ENCODE measurements around the gene ADGRA1.

The ADGRA1 gene

DNA sequence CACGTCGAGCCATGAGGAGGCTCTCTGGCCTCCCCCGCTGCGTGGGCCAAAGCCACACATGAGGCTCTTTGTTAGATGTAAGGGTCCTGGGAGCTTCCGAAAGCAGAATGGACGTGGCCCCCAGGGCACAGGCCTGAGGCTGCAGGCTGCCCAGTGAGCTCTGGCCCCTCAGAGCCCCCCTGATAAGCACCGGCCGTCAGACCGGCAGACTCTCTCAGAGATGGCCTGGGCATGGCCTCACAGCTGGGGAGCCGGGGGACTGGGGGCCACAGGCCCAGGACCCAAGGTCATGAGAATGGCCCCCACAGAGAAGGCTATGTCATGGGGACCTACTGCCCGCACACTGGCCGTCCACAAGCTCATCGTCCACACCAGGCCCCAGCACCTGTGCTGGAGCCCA lies 31.7 kb upstream of the ADGRA1 start:
- no peak for DNase-seq (ENCODE audit: low read depth)

DNA sequence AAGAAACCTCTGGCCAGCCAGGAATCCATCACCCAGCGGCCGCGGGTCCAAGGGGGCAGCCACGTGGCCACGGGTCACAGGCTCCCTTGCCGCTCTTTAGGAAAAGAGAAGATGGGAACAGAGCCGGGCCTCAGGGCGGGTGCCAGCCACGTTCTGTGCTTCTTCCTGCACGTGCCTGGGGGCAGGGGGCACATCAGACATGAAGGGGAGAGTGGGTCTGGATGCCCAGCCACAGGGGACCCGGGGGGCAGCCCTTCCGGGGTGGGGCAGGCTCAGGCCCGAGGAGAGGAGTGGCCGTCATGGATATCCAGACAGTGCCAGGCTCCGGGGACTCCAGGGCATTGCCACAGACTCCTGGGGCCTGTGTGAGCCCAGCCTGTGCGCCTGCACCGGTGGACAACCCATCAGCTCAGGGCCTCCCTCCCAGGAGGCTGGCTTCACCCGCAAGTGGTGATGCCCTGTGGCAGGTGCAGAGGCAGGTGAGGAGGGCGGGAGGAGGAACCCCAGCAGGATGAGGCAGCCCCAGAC lies 31.0 kb upstream of the ADGRA1 start:
- no peak for DNase-seq (ENCODE audit: low read depth)

DNA sequence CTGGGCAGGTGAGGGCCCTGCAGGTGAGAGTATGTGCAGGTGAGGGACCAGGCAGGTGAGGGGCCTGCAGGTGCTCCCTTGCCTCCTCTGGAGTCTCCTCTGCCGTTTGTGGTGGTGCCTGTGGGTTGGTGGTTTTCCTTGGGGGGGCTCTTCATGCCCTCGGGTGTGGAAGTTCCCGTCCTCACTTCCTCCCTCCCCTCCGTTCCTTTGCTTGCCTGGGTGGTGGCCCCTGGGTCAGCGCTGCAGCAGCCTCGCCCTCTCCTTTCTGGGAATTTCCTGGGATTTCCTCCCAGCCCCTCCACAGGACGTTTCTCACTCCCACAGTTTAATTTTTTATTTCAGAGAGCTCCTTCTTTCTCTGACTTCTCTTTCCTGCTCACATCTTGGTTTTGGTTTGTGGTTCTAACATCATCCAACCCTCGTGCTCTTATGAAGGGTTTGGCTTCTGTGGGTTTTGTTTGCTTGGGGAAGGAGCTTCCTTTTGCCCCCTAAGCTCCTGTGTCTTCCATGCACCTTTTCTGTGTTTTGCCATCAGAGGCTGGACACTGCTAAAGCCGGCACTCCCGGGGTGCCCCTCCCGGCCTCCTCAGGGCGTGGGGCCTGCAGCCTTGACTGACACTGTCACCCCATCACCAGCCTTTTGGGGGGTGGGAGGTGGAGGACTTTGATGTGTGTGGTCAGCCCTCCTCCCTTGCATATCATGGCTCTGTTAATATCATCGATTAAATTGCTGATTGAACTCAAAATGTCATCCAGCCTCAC lies 29.2 kb upstream of the ADGRA1 start:
- no peak for DNase-seq (ENCODE audit: low read depth)

DNA sequence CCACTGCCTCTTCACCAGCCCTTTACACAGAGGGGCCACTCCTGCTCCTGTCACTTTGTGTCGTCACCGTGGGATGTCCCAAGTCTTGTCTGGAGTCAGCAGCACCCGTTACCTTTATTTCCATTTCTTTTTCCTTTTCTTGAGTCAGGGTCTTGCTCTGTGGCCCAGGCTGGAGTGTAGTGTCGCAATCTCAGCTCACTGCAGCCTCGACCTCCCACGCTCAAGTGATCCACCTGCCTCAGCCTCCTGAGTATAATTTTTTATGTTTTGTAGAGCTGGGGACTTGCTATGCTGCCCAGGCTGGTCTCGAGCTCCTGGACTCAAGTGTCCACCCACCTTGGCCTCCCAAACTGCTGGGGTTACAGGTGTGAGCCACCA lies 28.6 kb upstream of the ADGRA1 start:
- no peak for DNase-seq (ENCODE audit: low read depth)

DNA sequence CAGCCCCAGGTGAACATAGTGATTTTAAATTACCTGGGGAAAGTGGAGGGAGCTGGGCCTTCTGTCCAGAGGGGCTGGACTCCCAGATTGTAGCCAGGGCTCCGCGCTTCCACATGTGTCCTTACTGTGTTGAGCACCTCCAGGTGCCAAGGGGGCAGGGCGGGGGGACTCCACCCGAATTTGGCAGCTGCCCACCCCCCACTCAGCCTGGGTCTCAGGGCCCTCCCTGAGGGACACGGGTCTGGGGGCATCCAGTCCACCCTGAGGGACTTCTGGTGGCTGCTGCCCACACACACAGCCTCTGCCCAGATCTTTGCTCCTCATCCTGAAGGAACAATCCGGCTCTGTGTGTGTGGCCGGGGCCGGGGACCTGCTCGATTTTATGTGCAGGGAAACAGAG lies 28.2 kb upstream of the ADGRA1 start:
- no peak for DNase-seq (ENCODE audit: low read depth)

DNA sequence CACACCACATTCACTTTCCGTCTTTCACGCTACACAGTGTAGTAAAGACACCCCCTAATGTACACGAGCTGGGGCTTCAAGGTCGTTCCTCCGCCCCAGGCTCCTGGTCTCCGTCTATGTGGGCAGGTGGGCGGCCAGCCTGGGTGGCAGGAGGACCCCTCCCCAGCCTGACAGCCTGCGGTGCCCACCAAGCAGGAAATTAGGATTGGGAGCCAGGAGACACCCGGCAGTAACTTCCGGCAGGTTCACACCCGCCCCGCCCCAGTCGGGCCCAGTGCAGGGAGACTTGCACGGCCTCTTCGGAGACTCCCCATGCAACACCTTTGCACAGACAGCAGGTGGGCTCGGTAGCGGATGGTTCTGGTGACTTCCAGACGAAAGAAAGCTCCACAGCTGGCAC lies 27.7 kb upstream of the ADGRA1 start:
- no peak for DNase-seq (ENCODE audit: low read depth)

DNA sequence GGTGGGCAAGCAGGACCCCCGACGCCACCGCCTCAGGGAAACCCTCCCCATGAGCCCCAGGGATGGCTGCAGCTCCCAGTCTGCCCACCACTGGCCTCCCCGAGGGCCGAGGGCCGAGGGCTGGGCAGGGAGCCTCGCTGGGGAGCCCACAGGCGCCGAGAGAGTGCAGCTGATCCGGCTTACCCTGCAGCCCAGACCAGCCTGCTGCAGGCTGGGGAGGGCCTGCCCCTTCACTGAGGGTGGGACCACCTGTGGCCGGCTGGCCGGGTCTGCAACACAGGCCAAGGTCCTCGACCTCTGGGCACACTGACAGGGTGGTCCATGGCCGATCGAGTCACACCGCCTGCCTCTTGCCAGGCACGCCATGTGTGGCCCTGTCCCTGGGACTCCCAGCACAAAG lies 27.3 kb upstream of the ADGRA1 start:
- no peak for DNase-seq (ENCODE audit: low read depth)

DNA sequence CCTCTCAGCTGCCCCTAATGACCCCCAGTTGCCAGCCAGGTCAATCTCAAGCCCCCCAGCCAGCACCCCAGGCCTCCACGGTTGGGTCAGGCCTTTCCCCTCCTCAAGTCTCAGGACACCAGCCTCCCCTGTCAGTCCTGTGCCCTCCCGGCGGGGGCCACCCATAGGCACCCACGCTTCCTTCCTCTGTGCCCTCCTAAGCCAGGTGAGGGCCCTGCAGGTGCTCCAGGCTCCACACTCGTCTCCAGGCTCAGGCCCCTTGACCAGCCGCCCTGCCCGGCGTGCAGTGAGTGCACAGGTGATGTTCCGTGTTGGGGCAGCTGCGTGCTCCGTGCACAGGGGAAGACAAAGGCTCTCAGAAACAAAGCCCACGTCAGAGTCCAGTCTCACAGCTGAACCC lies 26.8 kb upstream of the ADGRA1 start:
- no peak for DNase-seq (ENCODE audit: low read depth)

DNA sequence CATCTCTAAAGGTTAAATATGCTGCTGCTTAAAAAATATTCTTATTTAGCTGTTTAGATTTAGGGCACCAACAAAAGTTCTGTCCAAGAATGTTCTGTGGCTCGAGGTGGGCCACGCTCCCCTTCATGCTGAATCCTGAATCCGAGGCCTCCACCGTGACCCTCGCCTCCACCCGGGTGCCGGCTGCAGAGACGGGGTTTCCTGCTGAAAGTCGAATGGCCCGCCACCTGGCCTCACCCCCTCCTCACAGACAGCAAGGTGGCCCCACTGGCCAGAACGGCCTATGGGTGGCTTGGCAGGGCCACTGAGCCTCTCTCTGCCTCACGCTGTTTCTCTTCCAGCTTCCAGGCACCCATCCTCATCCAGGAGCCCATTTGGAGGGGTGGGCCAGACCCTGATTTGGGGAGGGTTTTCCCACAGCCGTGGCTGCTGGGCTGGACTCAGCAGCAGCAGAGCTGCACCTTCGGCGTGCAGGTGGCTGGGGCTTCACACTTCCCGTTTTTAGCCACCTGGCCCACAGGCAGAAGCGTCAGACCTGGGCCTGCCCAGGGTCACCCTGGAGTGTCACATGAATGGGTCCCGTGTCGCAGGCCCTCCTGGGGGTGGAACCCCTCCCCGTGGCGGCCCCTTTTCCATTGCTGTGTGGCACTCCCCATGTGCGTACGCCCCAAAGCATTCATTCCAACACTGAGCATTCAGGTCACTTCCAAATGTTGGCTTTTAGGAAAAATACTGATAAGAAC lies 26.3 kb upstream of the ADGRA1 start:
- no peak for DNase-seq (ENCODE audit: low read depth)

DNA sequence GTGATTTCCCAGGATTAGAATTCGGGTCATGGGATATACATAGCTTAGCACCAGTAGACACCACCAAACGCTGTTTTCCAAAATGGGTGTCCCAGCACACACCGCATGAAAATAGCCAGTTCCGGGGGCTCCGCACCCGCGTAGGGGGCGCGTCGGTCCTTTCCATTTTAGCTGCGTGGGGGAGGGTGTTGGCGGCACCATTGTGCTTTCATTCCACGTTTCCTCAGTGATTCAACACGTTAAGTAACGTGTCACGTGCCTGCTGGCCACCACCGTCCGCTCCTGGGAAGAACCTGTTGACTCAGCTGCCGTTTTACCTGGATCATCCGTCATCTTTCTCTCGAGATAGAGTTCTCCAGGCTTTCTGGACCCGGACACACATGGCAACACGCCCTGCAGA lies 25.6 kb upstream of the ADGRA1 start:
- no peak for DNase-seq (ENCODE audit: low read depth)

DNA sequence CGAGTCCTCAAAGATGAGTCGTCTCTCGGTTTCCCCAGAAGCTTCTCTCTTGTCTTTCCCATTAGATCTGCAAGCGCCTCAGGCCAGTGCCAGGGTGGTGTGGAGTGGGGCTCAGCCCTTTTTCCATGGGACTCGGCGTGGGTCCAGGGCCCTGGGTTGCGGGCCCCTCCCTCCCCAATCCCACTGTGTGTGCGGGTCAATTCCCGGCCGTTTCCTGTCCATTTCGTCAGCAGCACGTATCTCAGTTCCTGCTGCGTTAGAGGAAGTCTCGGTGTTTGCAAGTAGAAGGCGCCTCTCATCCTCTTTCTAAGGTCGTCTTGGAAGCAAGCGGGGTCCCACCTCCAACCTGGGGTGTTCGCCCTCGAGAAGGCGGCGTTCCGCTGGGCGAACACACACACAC lies 25.1 kb upstream of the ADGRA1 start:
- DNase-seq (ENCODE audit: low read depth) = no peak

DNA sequence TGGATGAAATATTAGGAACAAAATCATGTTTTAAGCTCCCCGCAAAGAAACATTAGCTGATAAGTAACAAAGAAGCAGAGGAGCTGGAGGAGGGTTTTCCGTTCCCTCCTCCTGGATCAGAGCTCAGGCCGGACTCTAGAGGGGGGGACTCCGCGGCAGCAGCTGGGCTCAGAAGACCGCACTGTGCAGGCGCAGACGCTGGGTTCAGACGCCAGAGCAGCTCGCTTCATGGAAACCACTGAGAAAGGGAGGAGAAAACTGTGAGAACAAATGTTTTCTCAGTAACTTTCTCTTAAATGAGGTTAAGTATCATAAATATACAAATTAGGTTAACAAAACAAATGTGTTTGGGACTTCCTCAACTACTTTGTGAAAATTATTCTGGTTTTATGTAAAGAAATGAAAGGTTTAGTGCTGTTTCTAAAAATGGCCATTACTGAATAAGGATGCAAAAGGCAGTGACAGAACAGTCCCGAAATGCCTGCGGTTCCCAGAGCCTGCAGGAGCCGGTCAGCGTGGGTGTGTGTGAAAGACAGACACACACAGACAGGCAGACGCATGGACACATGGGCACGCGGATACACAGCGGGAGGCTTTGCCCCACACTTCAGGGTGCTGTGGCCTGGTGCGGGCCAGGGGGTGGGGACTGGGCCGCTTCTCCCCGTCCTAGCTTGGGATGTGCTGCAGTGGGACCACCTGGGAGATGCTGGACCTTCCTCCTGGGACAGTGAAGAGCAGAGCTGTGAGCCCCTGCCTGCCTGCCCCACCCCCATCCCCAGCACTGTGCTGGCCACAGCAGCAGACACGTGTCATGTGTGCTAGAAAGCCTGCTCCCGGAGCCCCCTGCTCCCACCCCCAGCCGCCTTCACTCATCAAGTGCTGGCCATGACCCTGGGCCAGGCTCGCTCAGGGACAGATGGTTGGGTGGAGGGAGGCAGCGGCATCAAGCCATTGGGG lies 20.3 kb upstream of the ADGRA1 start:
- no peak for DNase-seq (ENCODE audit: low read depth)

DNA sequence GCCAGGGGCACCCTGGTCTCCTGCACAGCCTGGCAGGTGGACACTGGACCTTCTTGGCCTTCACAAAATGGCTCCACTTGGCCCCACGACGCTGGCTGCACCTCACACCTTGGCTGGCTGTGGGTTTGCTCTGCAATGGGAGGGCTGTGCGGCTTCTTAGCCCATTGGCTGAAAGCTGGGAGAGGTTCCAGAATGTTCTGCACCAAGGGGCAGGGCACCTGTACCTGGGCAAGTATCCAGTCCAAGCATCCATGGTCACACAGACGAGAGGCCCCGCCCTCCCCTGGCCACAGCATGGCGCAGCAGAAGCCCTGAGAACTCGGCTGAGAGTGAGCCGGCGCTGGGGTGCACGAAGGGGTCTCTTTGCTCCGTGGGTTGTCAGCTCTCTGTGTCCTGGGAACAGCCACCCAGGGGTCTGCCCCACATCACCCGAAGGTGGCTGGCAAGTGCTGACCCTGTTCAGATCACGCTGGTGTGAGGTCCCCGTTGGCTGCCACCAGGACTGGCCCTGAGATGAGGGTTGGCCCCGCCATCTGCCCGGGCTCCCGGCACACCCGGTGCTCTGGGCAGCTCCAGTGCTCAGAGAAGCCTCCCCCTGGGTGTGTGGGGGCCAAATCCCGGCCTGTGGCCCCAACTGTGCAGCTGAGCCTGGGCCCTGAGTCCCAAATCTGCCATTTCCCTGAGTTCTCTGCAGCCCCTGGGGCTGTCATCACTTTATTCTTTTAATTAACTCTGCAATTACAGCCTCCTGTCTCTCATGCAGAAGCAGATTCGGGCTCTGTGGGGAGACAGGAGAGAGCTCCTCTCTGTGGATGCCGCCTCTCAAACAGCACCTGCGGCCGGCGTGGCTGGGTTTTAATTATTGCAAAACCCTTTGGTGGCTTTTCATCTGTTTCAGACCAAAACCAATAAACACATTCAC lies 19.4 kb upstream of the ADGRA1 start:
- DNase-seq (ENCODE audit: low read depth) = no peak

DNA sequence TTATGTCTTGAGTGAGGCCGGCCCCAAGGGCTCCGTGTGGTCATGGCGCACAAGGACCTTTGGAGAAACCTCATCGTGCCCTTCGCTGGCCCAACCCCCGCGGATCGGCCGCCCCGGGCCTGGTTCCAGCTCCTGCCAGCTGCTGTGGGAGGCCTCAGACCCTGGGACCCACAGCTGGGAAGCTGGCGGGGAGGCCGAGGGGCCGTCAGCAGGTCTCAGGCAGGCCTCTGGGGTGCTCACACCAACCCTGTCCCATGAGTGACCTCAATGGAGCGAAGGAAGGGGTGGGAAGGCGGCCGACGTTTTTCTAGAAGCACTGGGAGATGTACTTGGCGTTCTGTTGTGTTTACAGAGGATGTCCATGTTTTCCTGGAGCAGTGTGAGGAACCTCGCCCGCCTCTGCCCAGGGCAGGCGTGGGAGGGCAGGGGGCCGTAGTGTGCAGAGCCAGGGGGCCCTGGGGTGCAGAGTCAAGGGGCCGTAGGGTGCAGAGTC lies 18.6 kb upstream of the ADGRA1 start:
- no peak for DNase-seq (ENCODE audit: low read depth)

DNA sequence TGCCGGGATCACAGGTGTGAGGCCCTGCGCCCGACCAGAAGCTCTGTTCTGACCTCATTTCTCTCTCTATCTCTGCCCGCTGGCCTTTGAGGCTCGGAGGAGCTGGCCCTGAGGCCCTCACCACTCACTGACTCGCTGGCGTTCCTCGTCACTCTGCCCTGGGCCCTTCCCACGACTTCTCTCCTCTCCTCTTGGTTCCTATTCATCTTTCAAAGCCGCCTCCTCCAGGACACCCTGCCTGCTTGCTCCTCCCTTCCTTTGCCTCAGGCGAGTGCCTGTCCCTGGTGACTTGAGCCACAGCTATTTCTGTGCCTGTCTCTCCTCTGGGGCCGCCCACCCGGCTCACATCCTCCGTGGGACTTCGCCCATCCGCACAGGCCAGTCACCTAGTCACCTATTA lies 17.3 kb upstream of the ADGRA1 start:
- no peak for DNase-seq (ENCODE audit: low read depth)

DNA sequence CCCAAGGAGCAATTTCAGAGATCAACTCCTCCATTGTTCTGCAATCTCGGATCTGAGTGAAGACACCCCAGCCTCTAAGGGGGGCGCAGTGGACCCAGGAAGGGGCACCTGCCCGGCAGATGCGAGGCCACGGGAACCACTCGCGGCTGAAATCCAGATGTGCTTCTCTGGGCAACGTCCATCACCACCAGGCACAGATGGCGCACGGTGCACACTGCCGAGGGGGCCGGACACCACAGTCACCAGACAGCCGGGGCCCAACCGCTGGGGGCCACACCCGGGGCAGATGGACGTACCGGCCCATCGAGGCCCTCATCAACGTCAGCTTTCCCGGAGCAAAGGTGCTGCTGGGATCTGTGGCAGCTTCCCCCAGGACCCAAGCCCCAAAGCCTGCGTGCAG lies 16.9 kb upstream of the ADGRA1 start:
- DNase-seq (ENCODE audit: low read depth) = no peak

DNA sequence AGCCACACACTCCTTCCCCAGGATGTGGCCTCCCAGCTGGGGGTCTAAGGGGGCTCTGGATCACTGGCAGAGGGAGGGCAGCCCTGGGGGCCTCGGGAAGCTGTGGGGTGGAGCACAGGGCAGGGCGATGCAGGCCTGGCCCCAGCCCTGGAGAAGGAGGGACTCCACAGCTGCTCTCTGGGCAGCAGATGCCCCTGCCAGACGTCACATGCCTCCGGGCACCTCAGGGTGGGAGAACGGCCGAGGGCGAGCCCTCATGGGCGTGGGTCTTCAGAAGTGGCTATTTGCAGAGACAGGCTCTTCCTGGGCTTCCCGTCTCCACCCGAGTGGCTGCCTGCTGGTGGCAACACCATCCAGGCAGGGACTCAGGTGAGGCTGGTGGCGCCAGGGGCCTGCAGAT lies 16.0 kb upstream of the ADGRA1 start:
- DNase-seq (ENCODE audit: low read depth) = no peak

DNA sequence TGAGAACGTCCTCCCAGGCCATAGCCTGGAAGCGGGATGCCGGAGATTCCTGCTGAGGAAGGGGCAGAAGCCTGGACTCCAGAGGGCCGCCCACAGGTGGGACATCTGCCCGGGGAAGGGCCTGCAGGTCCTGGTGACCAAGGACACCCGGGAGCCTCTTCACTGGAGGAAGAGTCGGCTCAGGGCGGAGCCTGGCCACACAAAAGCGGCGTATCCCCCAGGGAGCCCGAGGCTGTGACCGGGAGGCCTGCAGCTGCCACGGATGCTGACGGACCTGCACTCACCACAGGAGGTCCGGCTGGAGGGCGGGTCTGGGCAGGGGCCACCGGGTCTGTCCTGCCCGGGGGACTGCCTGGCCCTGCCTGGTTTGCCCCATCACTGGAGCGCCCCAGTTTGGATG lies 15.5 kb upstream of the ADGRA1 start:
- DNase-seq (ENCODE audit: low read depth) = no peak

DNA sequence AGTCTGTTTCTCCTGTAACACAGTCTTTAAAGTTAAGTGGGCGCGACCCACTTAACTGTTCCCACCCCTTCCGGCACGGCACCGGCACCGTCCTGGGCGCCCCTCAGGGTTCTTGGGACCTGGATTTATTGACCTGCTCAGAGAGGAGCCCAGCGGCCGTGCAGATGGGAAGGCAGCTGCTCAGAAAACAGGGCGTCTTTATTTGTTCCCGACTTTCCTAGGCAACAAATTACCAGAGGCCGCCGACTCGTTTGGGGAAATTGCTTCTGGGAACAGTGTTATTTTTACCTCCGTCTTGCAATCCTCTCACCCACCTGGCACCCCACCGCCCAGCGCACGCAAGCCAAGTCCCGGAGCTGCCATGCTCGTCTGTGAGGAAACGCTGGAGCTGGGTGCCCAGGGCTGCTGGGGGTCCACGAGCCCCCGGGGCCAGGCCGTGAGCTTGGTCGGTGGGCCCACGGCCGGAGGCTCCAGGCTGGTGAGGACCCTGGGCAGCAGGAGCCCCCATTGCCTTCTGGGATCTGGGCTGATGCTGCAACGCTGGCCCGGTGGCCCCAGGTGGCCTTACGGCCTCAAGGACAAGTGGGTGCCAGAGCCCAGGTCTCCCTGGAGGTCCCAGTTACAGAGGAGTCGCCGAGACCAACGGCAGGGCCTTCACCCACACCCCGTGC lies 14.9 kb upstream of the ADGRA1 start:
- no peak for DNase-seq (ENCODE audit: low read depth)

DNA sequence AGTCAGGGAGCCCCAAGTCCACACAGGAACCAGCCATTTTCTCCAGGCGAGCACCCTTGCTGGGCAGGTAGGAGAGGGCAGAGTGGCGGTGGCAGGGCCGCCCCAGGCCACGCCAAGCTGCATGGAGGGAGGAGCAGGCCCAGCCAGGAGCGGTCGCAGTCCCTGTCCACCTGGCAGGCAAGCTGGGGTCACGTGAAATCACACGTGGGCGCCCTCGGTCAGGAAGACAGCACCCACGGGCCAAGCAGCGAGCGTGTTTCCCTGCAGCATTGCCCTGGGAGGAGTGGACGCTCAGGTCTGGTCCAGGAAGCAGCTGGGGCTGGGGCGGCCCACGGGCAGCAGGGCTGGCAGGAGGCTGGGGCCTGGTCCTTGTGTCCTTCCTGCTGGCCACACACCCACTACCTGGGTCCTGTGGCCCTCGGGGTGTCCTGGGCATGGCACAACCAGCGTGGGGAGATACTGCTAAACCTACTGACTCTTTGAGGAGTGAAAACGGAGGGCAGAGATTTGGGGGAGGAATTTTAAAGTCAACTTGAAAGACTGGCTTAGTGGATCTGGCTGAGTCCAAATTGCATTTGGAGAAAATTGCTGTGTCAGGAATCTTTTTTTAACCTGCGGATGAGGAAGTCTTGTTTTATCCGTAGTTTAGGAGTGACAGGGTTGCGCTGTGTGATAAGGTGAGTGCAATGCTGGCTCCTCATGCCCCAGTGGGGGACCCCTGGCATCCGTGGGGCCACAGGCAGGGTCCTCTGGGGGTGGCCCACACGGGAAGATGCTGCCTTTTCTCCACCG lies 12.2 kb upstream of the ADGRA1 start:
- no peak for DNase-seq (ENCODE audit: low read depth)
